Uterus (tissue), 2 donors: ENCODE data around the gene KCNQ1OT1.

ENCODE experiments used
- POLR2A ChIP-seq, 2 donors: fragments of 450-650 bp; IDR thresholded peaks; one replicate each; pipeline ENCODE4 v1.6.1; 2016; ENCODE audit warnings: antibody characterized with exemption in 2 of 2, mild to moderate bottlenecking in 1 of 2, moderate library complexity in 1 of 2
- TF ChIP-seq, protein P1 (sequence below), 4 experiments: fragments of 200-600 bp in 2 of 4; fragments of 450-650 bp in 2 of 4; sonication (generic) in 2 of 4; IDR thresholded peaks; one replicate each; pipeline ENCODE4 v1.5.1; 2016 to 2019; ENCODE audit warnings: antibody characterized with exemption in 4 of 4, mild to moderate bottlenecking in 2 of 4, moderate library complexity in 1 of 4

DNA sequence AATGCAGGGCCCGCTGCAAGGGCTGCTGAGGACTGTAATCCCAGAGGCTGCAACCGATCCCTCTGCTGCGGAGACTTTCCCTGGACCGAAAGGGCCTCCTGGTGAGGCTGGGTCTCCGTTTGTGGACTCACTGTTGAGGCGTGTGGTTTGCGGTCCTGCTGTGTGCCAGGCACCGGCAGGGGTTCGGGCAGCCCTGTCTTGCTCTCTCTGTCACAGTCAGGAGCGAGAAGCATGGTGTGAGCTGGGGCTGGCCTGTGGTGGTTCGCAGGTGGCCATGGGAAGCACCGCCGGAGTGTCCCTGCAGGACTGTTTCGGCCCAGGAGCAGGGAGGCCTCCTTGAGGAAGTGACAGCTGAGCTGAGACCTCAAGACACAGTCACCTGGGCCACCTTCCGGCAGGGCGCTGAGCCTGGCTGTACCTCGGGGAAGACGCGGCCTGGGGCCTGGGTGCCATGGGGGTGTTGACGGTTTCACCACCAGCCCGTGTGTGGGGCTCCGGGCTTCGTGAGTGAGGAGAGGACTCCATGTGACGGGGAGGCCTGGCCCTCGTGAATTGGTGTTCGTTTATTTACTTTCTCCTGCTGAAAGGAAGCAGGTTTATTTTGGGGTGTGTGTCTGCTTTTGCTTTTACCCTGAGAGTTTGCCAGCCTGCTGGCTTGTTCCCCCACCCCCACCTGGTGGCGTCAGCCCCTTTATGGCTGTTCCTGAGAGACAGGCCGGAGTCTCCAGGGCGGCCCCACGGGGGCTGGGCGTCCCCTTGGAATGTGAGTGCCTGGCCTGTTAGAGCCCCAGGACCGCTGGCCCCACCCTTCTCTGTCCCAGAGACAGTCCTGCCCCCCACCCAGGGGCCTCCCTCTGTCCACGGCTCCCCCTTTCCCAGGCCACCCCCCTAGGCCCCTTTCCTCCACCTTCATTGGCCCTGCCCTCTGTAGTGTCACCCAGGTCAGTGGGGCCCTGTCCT is 122.5 kb downstream of the KCNQ1OT1 start:
- TF ChIP-seq, protein P1, sequence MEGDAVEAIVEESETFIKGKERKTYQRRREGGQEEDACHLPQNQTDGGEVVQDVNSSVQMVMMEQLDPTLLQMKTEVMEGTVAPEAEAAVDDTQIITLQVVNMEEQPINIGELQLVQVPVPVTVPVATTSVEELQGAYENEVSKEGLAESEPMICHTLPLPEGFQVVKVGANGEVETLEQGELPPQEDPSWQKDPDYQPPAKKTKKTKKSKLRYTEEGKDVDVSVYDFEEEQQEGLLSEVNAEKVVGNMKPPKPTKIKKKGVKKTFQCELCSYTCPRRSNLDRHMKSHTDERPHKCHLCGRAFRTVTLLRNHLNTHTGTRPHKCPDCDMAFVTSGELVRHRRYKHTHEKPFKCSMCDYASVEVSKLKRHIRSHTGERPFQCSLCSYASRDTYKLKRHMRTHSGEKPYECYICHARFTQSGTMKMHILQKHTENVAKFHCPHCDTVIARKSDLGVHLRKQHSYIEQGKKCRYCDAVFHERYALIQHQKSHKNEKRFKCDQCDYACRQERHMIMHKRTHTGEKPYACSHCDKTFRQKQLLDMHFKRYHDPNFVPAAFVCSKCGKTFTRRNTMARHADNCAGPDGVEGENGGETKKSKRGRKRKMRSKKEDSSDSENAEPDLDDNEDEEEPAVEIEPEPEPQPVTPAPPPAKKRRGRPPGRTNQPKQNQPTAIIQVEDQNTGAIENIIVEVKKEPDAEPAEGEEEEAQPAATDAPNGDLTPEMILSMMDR (IDR thresholded peaks at IDR 0.05): no peak
- TF ChIP-seq POLR2A (IDR thresholded peaks at IDR 0.05): no peak
